CD1c-positive myeloid dendritic cell (primary cell): Measurements from ENCODE around the gene ANTXR1.

Experiments
- DNase-seq: peaks from one replicate; pipeline ENCODE4 v3.0.0-alpha.2; 2016; ENCODE audit errors: extremely low spot score

Gene ANTXR1

DNA sequence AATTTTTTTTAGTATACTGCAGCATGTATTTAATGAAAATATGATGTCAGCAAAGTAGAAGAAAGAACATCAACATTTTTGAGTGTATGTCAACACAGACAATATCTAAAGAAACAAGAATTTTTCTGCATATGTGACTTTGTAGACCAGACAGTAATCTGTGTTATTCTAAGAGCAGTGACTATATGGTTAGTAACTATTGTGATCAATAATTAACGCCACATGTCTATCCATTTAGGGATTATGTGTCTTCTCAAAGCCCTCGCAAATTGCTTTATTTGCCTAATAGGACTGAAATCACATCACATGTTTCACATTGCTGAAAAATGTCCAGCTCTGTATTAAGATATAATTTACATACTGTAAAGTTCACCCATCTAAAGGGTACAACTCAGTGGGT lies 266.2 kb downstream of the ANTXR1 start:
- DNase-seq: no peak

DNA sequence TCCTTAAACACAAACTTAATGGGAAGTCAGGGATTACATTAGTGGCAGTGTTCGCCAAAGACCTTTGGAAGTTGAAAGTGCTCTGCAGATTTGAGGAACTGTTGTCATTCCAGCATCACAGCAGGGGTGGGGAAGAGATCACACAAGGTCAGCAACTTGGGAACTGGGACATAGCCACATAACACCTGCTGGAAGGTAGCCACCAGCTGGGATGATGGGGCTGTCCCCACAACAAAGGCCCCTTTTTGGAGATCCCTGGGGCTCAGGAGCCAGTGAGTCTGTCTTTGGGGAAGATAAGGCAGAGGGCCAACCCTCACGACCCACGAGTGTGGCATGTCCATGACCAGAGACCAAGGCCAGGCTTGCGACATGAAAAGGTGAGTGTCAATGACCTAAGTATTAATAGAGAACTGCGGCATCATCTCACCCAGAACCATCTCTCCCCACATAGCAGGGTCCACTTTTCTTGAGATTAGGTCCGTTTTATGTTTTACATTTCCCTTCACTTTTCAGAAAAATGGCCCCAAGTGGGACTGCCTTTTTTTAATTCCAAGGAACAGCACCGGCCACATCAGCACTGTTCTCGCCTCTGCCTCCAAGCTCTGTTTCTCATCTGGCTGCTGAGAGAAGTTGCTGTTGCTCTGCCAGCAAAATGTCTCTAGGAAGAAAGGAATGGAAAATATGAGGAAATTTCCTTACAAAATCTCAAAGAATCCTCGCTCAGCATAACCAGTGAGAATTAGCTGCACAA lies 267.1 kb downstream of the ANTXR1 start:
- no peak for DNase-seq

DNA sequence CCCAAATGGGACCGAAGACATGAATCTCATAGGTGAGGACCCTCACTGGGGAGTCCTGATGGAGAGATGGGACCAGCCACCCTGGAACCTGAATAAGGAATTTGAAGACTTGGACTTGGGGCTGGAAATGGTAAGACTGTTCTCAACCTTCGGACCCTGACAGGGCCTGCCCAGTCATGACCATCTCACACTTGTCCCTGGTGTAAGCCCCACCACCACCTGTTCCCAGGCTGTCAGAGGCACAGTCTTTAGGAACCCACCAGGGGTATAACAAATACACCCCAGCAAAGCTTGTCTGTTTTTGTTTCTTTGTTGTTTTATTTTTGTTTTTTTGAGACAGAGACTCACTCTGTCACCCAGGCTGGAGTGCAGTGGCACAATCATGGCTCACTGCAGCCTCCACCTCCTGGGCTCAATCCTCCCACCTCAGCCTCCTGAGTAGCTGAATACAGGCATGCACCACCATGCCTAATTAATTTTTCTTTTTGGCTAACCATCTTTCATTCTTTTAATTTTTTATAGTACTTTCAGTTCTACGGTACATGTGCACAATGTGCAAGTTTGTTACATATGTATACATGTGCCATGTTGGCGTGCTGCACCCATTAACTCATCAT lies 267.9 kb downstream of the ANTXR1 start:
- no peak for DNase-seq

DNA sequence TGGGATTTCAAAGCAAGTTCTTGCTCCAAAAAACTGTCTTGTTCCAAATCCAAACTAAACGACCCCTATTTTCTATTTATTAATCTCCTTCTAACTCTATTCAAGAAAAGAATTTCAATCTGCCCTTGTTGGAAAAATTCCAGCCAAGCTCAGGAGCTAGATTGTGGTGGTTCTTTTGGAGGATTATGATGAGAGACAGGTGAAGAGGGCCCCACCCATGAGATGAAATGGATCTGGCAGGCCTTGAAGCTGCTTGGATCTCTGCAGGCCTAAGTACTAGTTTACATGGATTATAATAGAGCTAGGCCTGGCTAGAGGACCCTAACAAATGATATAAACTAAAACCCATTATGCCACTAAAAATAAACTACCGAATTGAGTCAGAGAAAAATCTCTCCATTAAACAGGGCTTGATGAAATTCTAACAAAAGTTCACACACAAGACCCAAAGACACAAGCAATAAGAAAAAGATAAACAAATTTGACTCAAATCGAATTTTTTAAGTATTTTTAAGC lies 272.5 kb downstream of the ANTXR1 start:
- DNase-seq: no peak

DNA sequence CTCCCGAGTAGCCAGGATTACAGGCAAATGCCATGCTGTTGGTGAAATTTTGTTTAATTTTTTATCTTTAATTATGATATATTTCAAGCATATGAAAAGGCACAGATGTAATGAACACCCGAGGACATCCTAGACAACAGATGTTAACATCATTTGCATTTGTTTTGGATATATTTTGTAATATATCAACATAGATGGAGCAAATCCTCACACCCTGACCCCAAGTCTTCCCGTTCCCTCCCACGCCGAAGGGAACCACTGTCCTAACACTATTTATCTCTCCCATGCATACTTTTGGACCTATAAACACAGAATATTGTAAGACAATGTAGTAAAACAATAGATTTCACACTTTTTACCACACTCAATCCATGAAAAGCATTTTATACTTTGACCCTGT lies 274.6 kb downstream of the ANTXR1 start:
- DNase-seq: no peak

DNA sequence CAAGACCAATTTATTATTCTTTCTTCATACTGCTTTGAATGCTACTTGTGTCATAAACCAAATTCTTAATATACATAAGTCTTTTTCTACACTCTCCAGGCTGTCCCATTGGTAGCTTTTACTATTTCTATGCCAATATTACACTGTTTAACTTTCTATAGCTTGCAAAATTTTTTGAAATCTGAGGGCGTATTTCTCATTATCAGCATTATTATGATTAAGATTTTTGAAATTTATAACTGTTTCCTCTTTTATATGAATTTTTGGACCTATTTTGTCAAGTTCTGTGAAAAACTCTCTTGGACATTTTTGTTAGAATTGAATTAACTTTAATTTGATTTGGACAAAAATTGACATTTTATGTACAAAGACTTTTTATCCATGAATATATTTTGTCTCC lies 275.4 kb downstream of the ANTXR1 start:
- no peak for DNase-seq

DNA sequence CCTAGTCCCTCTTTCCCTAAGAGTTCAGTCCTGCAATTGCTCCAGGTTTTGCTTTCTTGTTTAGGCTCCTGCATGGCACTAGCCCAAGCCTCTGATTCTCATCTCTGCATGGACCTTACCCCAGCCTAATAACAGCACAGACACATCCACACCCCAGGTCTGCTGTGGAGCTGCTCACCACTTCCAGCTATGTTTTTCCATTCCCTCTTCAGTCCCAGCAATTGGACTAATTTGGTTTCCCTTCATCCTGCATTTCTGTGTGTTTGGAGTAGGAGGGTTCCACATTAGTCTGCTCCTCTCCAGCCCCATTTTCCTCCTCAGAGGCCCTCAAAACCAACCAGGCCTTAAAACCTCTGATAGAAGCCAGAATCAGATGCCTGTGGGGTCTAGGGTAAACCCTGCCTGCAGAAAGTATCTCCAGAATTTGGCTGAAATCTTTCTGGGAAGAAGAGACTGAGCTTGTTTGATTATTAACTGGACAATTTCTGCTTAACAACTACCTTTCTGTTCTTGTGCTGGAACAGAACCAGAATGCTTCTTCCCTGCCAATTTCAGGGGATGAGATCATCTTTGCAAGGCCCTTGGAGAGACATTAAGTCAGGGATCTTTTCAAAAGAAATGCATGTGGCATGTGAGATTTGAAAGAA lies 278.1 kb downstream of the ANTXR1 start:
- no peak for DNase-seq

DNA sequence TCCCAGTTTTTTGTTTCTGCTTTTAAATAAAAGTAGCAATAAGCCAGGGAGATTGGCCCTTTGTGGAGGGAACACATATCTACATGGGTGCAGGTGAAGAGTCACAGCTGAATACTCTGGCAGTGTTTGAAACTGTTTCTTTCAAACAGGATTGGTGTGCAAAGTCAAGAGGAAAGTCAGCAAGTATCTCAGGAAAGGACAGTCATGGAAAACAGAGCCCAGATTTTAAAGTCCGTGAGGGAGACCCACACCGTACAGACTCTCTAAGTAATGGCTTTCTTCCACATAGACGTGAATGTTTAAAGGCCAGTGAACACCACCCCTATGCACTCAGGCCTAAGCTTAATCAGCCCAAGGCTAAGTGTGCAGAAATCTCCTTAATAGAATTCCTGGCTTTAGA lies 278.7 kb downstream of the ANTXR1 start:
- DNase-seq: no peak

DNA sequence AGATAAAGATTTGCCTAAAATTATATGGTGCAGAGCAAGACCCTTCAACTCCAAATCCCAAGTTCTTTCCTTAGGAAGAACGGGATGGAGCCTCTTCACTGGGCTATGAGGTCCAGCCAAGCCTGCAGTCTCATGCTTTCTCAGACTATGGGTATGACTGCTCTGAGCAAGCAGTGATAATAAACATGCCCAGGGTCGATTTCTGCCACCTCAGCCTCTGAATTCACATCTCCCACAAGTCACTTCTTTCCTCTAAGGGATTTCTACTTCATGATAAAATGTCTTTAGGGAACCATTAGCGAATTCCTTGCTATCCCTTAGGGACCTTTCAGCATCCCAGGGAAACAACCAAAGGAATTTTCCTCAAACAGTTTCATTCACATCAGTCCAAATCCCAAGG lies 279.3 kb downstream of the ANTXR1 start:
- no peak for DNase-seq

DNA sequence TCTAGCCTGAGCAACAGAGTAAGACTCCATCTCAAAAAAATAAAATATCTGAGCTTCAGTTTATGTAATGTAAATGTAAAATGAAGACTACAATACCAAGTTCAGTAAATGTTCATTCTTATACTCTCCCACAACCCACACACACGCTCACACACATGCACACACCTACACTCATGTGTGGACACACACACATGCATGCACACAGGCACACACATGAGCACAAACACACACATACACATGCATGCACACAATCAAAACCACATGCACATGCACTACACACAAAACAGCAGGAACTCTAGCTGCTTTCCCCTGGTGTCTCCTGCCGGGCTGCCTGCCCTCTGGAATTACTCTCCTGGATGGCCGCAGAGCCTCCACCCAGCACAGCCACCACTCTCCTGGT lies 283.4 kb downstream of the ANTXR1 start:
- DNase-seq: no peak

DNA sequence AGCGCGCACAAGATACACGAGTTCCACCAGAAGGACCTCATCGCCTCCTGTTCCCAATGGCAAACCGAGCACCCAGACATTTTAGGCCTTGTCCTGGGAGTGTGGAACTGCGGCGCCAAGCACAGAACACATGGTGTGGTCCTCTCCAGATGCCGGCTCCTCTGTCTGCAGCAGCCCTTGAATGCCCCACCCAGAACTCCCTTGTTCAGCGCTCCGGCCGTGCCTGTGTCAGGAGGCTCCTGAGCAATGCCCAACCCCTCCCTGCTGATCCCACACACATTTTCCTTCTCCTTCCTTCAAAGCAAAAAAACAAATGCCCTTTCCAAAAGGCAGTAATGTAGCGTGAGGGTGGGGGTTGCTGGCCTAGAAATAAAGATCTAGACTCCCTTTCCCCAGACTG lies 284.2 kb downstream of the ANTXR1 start:
- no peak for DNase-seq

DNA sequence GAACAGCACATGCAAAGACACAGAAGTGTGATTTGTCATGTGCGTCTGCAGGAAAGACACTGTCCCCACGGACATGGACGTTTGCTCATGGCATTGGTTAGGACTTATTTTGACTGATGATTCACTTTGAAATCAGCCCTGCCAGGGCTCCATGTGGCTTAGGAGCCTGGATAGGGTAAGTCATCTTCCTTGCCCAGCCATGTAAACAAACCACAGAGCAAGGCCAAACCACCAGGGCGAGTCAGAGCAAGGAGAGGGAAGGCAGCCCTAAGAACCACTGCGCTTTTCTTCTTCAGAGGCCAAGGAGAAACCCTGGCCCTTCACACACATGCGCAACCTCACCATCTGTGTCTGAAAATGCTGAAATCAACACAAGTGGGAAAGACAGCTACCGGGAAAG lies 285.3 kb downstream of the ANTXR1 start:
- no peak for DNase-seq

DNA sequence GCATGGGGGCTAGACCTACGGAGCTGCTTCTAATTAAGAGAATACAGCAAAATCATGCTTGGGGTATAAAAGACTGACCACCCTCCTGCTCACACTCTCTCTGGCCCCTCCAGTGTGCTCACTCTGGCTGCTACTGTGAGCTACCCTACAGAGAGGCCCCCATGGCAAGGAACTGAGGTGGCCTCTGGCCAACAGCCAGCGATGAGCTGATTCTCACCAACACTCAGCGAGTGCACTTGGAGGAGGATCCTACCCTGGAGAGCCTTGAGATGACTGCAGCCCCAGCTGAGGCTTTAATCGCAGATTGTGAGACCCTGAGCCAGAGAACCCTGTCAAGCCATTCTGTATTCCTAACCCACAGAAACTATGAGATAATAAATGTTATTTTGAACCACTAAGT lies 285.9 kb downstream of the ANTXR1 start:
- no peak for DNase-seq
